GM19025 (cell line): Measurements from ENCODE around the gene MARCHF10.
A peak's percentile ranks its signal among the peaks of the same experiment; 100 is the strongest.

Experiments used
- ATAC-seq: cut with Tn5 transposase; IDR thresholded peaks from one replicate; pipeline ENCODE4 v1.9.1; 2021; ENCODE audit warnings: mild to moderate bottlenecking, low read depth, moderate library complexity; ENCODE audit not compliant: unreplicated experiment

MARCHF10 gene

GRCh38 chr17:62724398-62725146 is 83.5 kb downstream of the MARCHF10 start:
- peak; percentile 95 for ATAC-seq

GRCh38 chr17:62723842-62724241 is 84.3 kb downstream of the MARCHF10 start:
- no peak for ATAC-seq

- no peak for ATAC-seq
Measured at GRCh38 chr17:62722625-62723024, 85.5 kb downstream of the MARCHF10 start.

GRCh38 chr17:62720126-62720850 is 87.8 kb downstream of the MARCHF10 start:
- ATAC-seq: no peak

- ATAC-seq: no peak
Measured at GRCh38 chr17:62719586-62719985, 88.5 kb downstream of the MARCHF10 start.

- no peak for ATAC-seq
Measured at GRCh38 chr17:62718429-62718828, 89.7 kb downstream of the MARCHF10 start.

- ATAC-seq: no peak
Measured at GRCh38 chr17:62717889-62718288, 90.2 kb downstream of the MARCHF10 start.

GRCh38 chr17:62717589-62717855 is 90.6 kb downstream of the MARCHF10 start:
- ATAC-seq: no peak

GRCh38 chr17:62716834-62717588 is 91.1 kb downstream of the MARCHF10 start:
- ATAC-seq: no peak

GRCh38 chr17:62715882-62716390 is 92.2 kb downstream of the MARCHF10 start:
- ATAC-seq: no peak

GRCh38 chr17:62714016-62714777 is 93.9 kb downstream of the MARCHF10 start:
- ATAC-seq: no peak

- no peak for ATAC-seq
Measured at GRCh38 chr17:62713086-62713881, 94.8 kb downstream of the MARCHF10 start.

GRCh38 chr17:62712171-62712581 is 95.9 kb downstream of the MARCHF10 start:
- ATAC-seq: no peak

GRCh38 chr17:62708587-62708986 is 99.5 kb downstream of the MARCHF10 start:
- ATAC-seq: no peak

- no peak for ATAC-seq
Measured at GRCh38 chr17:62707425-62707739, 100.7 kb downstream of the MARCHF10 start.

GRCh38 chr17:62706598-62707424 is 101.3 kb downstream of the MARCHF10 start:
- no peak for ATAC-seq

- ATAC-seq: no peak
Measured at GRCh38 chr17:62705778-62706597, 102.1 kb downstream of the MARCHF10 start.

GRCh38 chr17:62705156-62705777 is 102.8 kb downstream of the MARCHF10 start:
- no peak for ATAC-seq
